Natural killer cell treated with Interleukin-12 subunit alpha and Interleukin-12 subunit beta and Interleukin-15 and Interleukin-18, amount 100 ng/mL, for 72 hours (primary cell): ENCODE data around the gene PPOX. TPM values are rescaled to one million over a fixed set of nuclear protein-coding genes. Genes with fewer than 3 reads are reported as not detected.

ENCODE experiments used
- ATAC-seq, 2 donors: fragments of 150-1000 bp; cut with Tn5 transposase in 1 of 2; sonication (Bioruptor Pico), chemical (Tn5 transposase) in 1 of 2; 2 replicates each; pipeline ENCODE4 v1.10.0; 2021
- DNase-seq: peaks from one replicate; pipeline ENCODE4 v3.0.0; 2022; ENCODE audit warnings: low spot score
- H3K27ac Mint-ChIP-seq, 2 donors: 1 replicate in 1 of 2; 2 replicates in 1 of 2; pipeline ENCODE4 v1.8.0; 2022; ENCODE audit warnings: mixed read lengths in 2 of 2, mild to moderate bottlenecking in 1 of 2, moderate library complexity in 1 of 2
- H3K27me3 Mint-ChIP-seq, 2 donors: 1 replicate in 1 of 2; 2 replicates in 1 of 2; pipeline ENCODE4 v1.8.0; 2022; ENCODE audit warnings: mixed read lengths in 2 of 2
- H3K36me3 Mint-ChIP-seq: one replicate; pipeline ENCODE4 v1.8.0; 2022; ENCODE audit warnings: mixed read lengths
- H3K4me1 Mint-ChIP-seq, 2 donors: 1 replicate in 1 of 2; 2 replicates in 1 of 2; pipeline ENCODE4 v1.8.0; 2022; ENCODE audit warnings: low read depth in 2 of 2, mixed read lengths in 2 of 2, mild to moderate bottlenecking in 1 of 2
- H3K4me3 Mint-ChIP-seq: one replicate; pipeline ENCODE4 v1.8.0; 2022; ENCODE audit warnings: mixed read lengths
- H3K9me3 Mint-ChIP-seq: 2 replicates; pipeline ENCODE4 v1.8.0; 2022; ENCODE audit warnings: mixed read lengths
- total RNA-seq, 2 donors: library from RNA; stranded (reverse); gene quantifications; one replicate each; pipeline ENCODE4 v1.2.3, GENCODE V29; 2022

The PPOX gene
- total RNA-seq, 2 donors from 2014 or later: 25.7 to 30.3 TPM

- ATAC-seq (peak in 1 of 2 donors; percentile 2), DNase-seq (no peak)
- peaks cover 22 to 28% of the 10 kb centered on the region in 2 donors for H3K4me1 Mint-ChIP-seq
- H3K4me3 Mint-ChIP-seq: no peak overlapping the region
- H3K27me3 Mint-ChIP-seq: no peaks in the 10 kb centered on the region
- no peaks in the 10 kb centered on the region for H3K9me3 Mint-ChIP-seq
- no peaks in the 10 kb centered on the region for H3K36me3 Mint-ChIP-seq
- no peak overlapping the region for H3K27ac Mint-ChIP-seq
These were observed 32.9 kb upstream of the PPOX start for GRCh38 chr1:161133220-161133740.

GRCh38 chr1:161137881-161138280, 28.3 kb upstream of the PPOX start:
- Mint-ChIP-seq H3K9me3 (no peaks in the 10 kb centered on the region), H3K4me1 (peaks cover 5% of the 10 kb centered on the region in 2 donors), H3K27me3 (no peaks in the 10 kb centered on the region), H3K27ac (no peak overlapping the region), H3K36me3 (no peaks in the 10 kb centered on the region), H3K4me3 (no peak overlapping the region)
- DNase-seq (no peak), ATAC-seq (no peak)

GRCh38 chr1:161138431-161138830, 27.8 kb upstream of the PPOX start:
- Mint-ChIP-seq H3K4me1 (peaks cover 5% of the 10 kb centered on the region in 2 donors), H3K9me3 (no peaks in the 10 kb centered on the region), H3K27ac (no peak overlapping the region), H3K27me3 (no peaks in the 10 kb centered on the region), H3K36me3 (no peaks in the 10 kb centered on the region), H3K4me3 (no peak overlapping the region)
- no peak for ATAC-seq
- no peak for DNase-seq

- no peak for ATAC-seq
- no peaks in the 10 kb centered on the region for H3K27me3 Mint-ChIP-seq
- H3K4me1 Mint-ChIP-seq: peaks cover 5% of the 10 kb centered on the region in 2 donors
- DNase-seq: no peak
- no peak overlapping the region for H3K4me3 Mint-ChIP-seq
- H3K36me3 Mint-ChIP-seq: no peaks in the 10 kb centered on the region
- H3K27ac Mint-ChIP-seq: no peak overlapping the region
- no peaks in the 10 kb centered on the region for H3K9me3 Mint-ChIP-seq
These were observed 26.5 kb upstream of the PPOX start for GRCh38 chr1:161139766-161140165.

GRCh38 chr1:161140755-161141400, 25.3 kb upstream of the PPOX start:
- Mint-ChIP-seq H3K4me3 (no peak overlapping the region), H3K9me3 (no peaks in the 10 kb centered on the region), H3K4me1 (no peaks in the 10 kb centered on the region), H3K36me3 (no peaks in the 10 kb centered on the region), H3K27me3 (no peaks in the 10 kb centered on the region), H3K27ac (no peak overlapping the region)
- DNase-seq (no peak), ATAC-seq (no peak)

GRCh38 chr1:161145832-161146231, 20.4 kb upstream of the PPOX start:
- Mint-ChIP-seq H3K4me1 (no peaks in the 10 kb centered on the region), H3K9me3 (no peaks in the 10 kb centered on the region), H3K27ac (no peak overlapping the region), H3K4me3 (no peak overlapping the region), H3K27me3 (no peaks in the 10 kb centered on the region), H3K36me3 (no peaks in the 10 kb centered on the region)
- DNase-seq (no peak), ATAC-seq (no peak)

GRCh38 chr1:161153176-161153575, 13.1 kb upstream of the PPOX start:
- Mint-ChIP-seq H3K4me3 (peak overlapping the region; percentile 99), H3K27me3 (no peaks in the 10 kb centered on the region), H3K27ac (peak overlapping the region; percentile 99 to 100), H3K36me3 (peaks cover 25% of the 10 kb centered on the region), H3K9me3 (no peaks in the 10 kb centered on the region), H3K4me1 (peaks cover 24 to 26% of the 10 kb centered on the region in 2 donors)
- ATAC-seq (no peak), DNase-seq (no peak)

- no peaks in the 10 kb centered on the region for H3K27me3 Mint-ChIP-seq
- DNase-seq: peak; percentile 87
- peaks cover 24 to 27% of the 10 kb centered on the region in 2 donors for H3K4me1 Mint-ChIP-seq
- peak within 1 kb of the TSS; percentile 99 to 100 for H3K27ac Mint-ChIP-seq
- ATAC-seq: peak; percentile 96
- H3K9me3 Mint-ChIP-seq: no peaks in the 10 kb centered on the region
- peak within 1 kb of the TSS; percentile 99 for H3K4me3 Mint-ChIP-seq
- peaks cover 26% of the 10 kb centered on the region for H3K36me3 Mint-ChIP-seq
These were observed 12.4 kb upstream of the PPOX start, which contains the start of gene UFC1 for GRCh38 chr1:161153682-161154337. Gene UFC1, plus strand, starts transcription at chr1:161153978. Its CDS starts 20 bp downstream, at chr1:161153998.

- Mint-ChIP-seq H3K4me3 (peak overlapping the region; percentile 84), H3K36me3 (peaks cover 26% of the 10 kb centered on the region), H3K27me3 (no peaks in the 10 kb centered on the region), H3K4me1 (peaks cover 39 to 42% of the 10 kb centered on the region in 2 donors), H3K27ac (peak overlapping the region; percentile 69 to 70), H3K9me3 (no peaks in the 10 kb centered on the region)
- DNase-seq (no peak), ATAC-seq (no peak)
These were observed 8.4 kb upstream of the PPOX start for GRCh38 chr1:161157867-161158266.

- Mint-ChIP-seq H3K27ac (peak overlapping the region; percentile 69 to 70), H3K27me3 (no peaks in the 10 kb centered on the region), H3K4me1 (peaks cover 45 to 48% of the 10 kb centered on the region in 2 donors), H3K36me3 (peaks cover 29% of the 10 kb centered on the region), H3K9me3 (no peaks in the 10 kb centered on the region), H3K4me3 (peak overlapping the region; percentile 84)
- no peak for DNase-seq
- ATAC-seq: no peak
These were observed 7.8 kb upstream of the PPOX start for GRCh38 chr1:161158316-161159010.

- DNase-seq (peak; percentile 93), ATAC-seq (peak; percentile 96 to 97)
- peaks cover 31% of the 10 kb centered on the region for H3K36me3 Mint-ChIP-seq
- H3K27me3 Mint-ChIP-seq: no peaks in the 10 kb centered on the region
- H3K4me3 Mint-ChIP-seq: peak within 1 kb of the TSS; percentile 84
- H3K4me1 Mint-ChIP-seq: peaks cover 43 to 49% of the 10 kb centered on the region in 2 donors
- H3K9me3 Mint-ChIP-seq: no peaks in the 10 kb centered on the region
- H3K27ac Mint-ChIP-seq: peak within 1 kb of the TSS; percentile 69 to 70
These were observed 6.9 kb upstream of the PPOX start, which contains the start of gene USP21 for GRCh38 chr1:161159087-161159912. Gene USP21, plus strand, starts transcription at chr1:161159500. Its CDS starts 1,141 bp downstream, at chr1:161160641.

- peaks cover 28% of the 10 kb centered on the region for H3K36me3 Mint-ChIP-seq
- no peak for DNase-seq
- H3K9me3 Mint-ChIP-seq: no peaks in the 10 kb centered on the region
- H3K4me3 Mint-ChIP-seq: peak overlapping the region; percentile 84
- H3K27ac Mint-ChIP-seq: peak overlapping the region; percentile 69 to 70
- peaks cover 42 to 46% of the 10 kb centered on the region in 2 donors for H3K4me1 Mint-ChIP-seq
- ATAC-seq: no peak
- H3K27me3 Mint-ChIP-seq: no peaks in the 10 kb centered on the region
These were observed 6.3 kb upstream of the PPOX start for GRCh38 chr1:161159913-161160243.

- H3K4me3 Mint-ChIP-seq: peak overlapping the region; percentile 84
- no peak for ATAC-seq
- DNase-seq: no peak
- H3K36me3 Mint-ChIP-seq: peaks cover 20% of the 10 kb centered on the region
- H3K9me3 Mint-ChIP-seq: no peaks in the 10 kb centered on the region
- H3K27me3 Mint-ChIP-seq: no peaks in the 10 kb centered on the region
- peak overlapping the region; percentile 13 to 69 for H3K27ac Mint-ChIP-seq
- H3K4me1 Mint-ChIP-seq: peaks cover 42 to 43% of the 10 kb centered on the region in 2 donors
These were observed 5.5 kb upstream of the PPOX start for GRCh38 chr1:161160671-161161145.
